SW480 (cell line): ENCODE data around the gene TNFSF8.

Source experiments
- DNase-seq: peaks from one replicate; pipeline ENCODE4 v3.0.0-alpha.2; 2016; ENCODE audit warnings: low spot score

TNFSF8 gene

GRCh38 chr9:114936581-114936980 is 6.2 kb upstream of the TNFSF8 start:
- DNase-seq: no peak

- no peak for DNase-seq
These were observed 4.7 kb upstream of the TNFSF8 start for GRCh38 chr9:114935119-114935518.

DNA sequence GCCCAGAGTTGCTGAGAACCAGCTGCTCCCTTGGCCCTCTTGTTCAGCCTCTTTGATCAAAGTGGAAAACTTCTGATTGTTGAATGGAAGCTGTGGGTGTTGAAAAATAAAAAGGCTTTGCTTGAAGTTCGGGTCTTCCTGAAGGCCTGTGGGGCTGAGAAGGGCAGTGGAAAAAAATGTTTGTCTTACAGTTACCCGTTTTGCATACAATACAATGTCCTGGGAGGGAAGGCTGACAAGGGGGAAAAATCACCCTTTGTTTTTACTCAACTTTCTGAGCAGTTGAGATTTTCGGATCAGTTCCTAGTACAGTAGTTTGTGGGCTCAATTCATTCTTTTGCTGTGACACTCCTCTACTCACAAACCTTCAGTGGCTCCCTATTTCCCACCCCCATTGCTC is 2.1 kb upstream of the TNFSF8 start:
- DNase-seq: no peak

GRCh38 chr9:114931407-114931806 is 1.0 kb upstream of the TNFSF8 start:
- no peak for DNase-seq

DNA sequence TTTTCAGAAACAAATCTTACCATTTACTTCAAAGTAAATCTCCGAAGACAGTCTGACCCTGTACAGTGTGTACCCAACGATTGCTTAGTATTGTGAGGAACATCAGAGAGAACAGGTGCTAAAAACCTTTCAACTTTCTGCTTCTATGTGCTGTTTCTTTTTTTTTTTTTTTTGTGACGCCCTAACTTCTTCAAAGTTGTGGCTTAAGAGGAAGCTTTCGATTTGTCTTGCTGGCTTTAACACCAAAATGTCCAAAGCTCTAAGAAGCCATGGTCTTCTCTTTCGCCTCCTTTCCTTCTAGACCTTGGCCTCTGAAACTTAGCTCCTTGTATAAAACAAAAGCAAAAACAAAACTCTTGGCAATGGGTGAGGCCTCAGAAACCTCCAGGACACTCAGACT is 1.2 kb downstream of the TNFSF8 start:
- no peak for DNase-seq

DNA sequence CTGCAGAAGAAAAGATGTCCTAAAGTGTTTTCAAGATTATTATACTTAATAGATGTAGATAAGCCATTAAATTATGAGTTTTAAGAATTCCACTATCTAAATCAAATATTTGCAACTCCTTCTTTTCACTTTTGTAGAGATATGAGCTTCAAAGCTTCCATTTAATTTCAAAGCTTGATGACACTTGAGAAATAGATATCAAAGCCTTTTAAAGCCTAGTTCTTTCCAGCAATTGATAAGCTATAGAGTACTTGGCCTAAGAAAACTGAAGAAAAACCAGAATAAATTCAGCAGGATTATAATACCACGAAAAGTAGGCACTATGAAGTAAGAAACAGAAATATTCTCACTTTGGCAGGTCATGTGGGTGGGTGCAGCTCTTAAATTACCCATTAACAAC is 1.7 kb downstream of the TNFSF8 start:
- no peak for DNase-seq

DNA sequence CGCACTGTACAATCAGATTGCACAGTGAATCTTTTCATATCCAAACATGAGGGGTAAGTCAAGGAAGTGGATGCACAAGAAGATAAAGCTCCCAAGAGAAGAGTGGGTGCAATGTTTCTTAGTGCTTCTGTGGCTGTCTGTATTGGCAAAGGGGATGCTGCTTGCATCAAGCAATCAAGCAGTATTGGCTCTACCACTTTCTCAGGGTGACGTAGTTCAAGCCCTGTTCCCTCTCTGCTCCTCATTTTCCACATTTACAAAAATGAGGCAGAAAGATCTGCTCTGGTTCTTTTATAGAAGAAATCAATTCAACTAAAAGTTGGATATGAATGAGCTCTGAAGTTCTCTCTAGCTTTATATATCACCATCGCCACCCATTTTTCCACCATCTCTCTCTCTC is 2.3 kb downstream of the TNFSF8 start:
- DNase-seq: no peak

GRCh38 chr9:114925672-114926071 is 4.7 kb downstream of the TNFSF8 start:
- no peak for DNase-seq

DNA sequence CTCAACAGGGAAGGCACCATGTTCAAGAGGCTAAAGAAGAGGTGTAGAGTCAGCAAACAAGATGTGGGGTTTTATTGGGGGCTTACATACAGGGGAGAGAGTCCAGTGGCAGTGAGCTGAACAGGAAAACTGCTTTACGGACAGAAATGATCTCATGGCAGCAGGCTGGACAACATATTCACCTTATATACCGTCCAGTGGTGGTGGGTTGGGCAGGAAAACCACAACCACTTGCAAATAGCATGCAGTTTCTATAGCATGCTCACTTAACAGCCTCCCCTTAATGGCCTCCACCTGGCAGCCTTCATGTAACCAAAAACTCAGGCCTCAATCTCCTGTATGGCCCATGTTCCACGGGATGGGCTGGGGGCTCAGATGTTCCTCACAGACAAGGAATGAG is 5.4 kb downstream of the TNFSF8 start:
- no peak for DNase-seq

- no peak for DNase-seq
These were observed 6.1 kb downstream of the TNFSF8 start for GRCh38 chr9:114924327-114924726.

DNA sequence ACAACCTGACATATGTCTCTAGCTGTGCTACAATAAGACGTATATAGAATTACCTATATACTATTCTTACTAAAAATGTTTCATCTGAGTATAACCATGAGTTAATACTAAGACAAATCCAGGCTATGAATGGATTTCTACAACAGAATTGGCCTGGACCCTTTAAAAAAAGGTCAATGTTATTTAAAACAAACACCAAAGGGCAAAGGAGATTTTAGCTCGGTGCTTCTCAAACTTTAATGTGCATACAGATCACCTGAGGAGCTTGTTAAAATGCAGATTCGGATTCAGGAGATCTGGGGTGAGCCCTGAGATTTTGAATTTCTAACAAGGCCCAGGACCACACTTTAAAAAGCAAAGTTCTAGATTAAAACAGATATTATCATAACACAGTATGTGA is 6.5 kb downstream of the TNFSF8 start:
- no peak for DNase-seq

DNA sequence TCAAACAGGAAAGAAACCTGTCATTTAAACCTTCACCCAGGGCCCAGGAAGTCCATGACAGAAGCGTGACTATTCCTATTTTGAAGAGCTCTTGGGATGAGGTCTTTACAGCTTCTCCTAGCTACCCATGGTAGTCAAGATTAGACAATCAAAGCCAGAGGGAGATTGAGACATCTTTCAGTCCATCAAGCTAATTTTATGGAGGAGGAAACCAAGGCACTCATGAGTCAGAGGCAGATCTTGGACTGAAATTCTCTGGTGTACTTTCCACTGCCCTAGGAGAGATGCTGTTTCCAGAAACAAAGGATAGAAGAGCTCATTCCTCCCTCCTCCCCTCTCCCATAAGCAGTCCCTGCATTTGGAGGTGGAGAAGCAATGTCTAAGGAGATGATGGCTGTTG is 9.2 kb downstream of the TNFSF8 start:
- DNase-seq: no peak

DNA sequence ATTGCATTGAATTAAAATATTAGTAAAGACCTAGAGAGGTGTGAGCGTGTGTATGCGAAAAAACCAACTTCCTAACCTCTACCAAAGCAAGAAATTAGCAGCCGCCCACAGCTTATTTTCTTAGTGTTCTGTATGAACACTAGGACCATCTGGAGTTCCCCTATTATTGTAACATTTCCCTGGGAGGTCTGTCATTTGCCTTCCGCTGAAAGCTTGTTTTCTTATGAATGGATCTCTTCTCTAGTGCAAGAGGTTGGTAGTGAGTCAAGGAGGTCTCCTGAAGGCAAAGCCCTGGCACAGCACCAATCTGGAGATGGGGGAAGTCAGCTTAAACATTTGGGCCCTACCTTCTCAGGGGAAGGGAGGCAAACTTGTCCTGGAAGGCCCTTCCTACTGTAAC is 10.8 kb downstream of the TNFSF8 start:
- DNase-seq: no peak

GRCh38 chr9:114916481-114916880 is 13.9 kb downstream of the TNFSF8 start:
- DNase-seq: no peak

- no peak for DNase-seq
These were observed 16.3 kb downstream of the TNFSF8 start for GRCh38 chr9:114914139-114914538.

DNA sequence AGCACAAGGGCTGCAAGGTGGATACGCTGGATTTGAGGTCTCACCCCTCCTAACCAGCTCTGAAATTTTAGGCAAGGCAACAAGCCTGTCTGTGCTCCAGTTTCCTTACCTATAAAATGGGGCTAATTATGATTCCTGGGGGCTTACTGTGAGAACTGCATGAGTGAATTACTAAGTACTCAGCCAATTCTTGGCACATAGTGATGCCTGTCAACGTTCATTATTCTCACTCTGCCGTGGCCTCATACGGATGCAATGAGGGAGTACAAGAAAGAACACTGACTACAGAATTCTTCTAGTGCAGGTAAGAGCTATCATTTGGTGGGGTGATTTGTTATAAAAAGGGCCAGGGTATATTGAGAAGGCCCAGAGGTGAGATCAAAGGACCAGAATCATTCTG is 16.7 kb downstream of the TNFSF8 start:
- no peak for DNase-seq

DNA sequence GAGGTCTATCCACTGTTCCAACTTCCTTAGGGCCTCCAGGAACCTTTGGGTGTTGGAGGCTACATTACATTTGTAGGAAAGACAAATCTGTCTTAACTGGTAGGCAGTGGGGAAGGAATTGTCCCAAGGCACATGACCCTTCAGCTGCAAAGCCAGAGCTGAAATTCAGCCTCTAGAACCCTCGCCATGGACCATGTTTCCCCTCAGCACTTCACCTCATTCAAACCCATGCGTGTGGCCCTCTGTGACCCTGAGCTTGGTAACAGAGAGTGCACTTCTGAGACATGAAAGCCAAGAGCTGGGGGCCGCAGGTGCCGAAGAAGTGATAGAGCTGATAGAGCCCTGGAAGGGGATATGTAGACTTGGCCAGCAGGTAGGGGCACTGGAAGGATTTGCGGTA is 17.2 kb downstream of the TNFSF8 start:
- no peak for DNase-seq

- DNase-seq: peak; percentile 57
These were observed 19.1 kb downstream of the TNFSF8 start for GRCh38 chr9:114911167-114911821.

DNA sequence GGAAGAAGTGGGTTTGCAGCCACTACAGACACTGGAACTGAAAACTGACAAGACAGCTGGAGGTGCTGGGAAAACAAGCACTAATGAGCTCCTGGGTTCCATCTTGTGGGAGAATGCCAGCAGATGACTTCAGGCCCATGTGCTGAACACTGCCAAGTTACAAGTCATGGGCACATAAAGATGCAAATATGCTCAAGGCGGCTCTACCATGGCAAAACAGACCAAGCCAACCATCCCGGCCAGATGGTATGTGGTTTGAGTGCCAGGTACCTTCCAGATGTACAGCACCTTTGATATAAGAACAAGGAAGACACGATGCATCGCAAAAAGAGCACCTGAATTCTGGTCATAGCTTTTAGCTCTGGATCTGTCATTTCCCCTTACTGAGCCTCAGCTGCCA is 19.9 kb downstream of the TNFSF8 start:
- no peak for DNase-seq

- DNase-seq: no peak
These were observed 20.7 kb downstream of the TNFSF8 start for GRCh38 chr9:114909661-114910060.

DNA sequence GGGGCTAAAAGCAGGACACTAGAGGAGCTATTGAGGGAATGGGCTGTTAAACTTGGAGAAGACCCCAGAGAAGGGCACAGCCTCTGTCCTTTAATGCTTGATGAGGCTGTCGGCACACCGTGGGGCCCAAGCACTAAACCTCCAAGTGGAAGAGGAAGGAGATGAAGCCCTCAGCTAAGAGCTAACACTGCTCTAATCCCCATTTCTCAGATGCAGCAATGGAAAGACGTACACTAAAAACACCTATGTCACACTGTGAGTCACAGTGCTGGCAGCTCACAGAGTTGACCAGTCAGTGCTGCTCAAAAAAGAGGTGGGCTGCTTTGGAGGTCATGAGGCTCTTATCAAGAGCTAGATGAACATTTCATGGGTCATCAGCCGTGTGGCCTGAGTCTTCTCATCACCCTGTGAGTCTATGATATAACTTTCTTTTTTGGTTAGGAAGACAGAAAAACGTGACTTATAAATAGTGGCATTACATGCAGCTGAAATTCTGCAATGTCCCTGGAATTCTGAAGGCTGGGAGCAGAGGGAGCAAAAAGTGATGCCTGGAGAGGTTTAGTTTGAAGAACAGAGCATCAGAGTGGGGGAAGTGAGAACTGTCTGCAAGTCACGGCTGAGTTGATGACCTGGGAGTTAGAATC is 21.5 kb downstream of the TNFSF8 start:
- no peak for DNase-seq

DNA sequence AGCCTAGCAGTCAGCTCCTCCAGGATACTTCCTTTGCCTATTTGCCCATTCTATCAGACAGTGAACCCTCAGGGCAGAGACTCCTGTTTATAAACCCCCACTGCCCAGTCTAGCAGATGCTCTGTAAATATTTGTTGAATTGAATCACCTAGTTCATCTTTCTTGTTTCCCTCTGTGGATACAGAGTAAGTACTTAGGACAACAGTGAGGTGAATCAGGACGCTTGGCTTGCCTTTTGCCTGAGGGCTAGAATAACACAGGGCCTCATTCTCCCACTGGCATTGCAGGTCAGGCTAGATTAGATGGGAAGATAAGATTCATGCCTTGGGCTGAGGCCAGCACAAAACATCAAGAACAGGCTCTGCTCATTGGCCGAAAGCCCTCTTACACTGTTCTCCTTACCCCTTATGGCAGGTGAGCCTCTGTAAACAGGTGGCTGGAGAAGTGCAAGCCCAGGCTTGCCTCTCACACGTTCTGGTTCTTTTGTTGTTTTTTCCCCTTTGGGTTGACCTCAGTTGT is 22.2 kb downstream of the TNFSF8 start:
- peak; percentile 62 for DNase-seq

- peak; percentile 69 for DNase-seq
These were observed 23.3 kb downstream of the TNFSF8 start for GRCh38 chr9:114906922-114907571.
